ENCODE results near the gene MRAS.
"Not testable (repeated sequence)": the region's sequence is repeated elsewhere in the genome, so short reads cannot be mapped to it uniquely, and the experiment has no call there.

DNA sequence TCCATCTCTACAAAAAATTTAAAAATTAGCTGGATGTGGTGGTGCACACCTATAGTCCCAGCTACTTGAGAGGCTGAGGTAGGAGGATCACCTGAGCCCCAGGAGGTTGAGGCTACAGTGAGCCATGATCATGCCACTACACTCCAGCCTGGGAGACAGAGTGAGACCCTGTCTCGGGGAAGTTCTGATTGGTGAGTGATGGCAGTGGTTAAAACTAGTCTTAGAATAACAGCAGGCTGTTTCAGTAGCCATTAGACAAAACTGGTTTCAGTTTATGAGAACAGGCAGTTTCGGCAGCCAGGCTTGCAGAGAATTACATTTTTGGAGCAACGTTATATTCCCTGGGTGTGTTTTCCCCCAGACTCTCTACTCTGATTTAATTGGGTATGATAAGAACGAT lies 67.9 kb downstream of the MRAS start:
- TF ChIP-seq, protein P1, sequence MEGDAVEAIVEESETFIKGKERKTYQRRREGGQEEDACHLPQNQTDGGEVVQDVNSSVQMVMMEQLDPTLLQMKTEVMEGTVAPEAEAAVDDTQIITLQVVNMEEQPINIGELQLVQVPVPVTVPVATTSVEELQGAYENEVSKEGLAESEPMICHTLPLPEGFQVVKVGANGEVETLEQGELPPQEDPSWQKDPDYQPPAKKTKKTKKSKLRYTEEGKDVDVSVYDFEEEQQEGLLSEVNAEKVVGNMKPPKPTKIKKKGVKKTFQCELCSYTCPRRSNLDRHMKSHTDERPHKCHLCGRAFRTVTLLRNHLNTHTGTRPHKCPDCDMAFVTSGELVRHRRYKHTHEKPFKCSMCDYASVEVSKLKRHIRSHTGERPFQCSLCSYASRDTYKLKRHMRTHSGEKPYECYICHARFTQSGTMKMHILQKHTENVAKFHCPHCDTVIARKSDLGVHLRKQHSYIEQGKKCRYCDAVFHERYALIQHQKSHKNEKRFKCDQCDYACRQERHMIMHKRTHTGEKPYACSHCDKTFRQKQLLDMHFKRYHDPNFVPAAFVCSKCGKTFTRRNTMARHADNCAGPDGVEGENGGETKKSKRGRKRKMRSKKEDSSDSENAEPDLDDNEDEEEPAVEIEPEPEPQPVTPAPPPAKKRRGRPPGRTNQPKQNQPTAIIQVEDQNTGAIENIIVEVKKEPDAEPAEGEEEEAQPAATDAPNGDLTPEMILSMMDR (IDR thresholded peaks at IDR 0.05) = not testable (repeated sequence)
- not testable (repeated sequence) for TF ChIP-seq POLR2A, EP300 (IDR thresholded peaks at IDR 0.05)
